K562 (cell line): ENCODE measurements around the gene SS18. TPM values are rescaled to one million over a fixed set of nuclear protein-coding genes. Genes with fewer than 3 reads are reported as not detected.

ENCODE experiments used
- ATAC-seq: fragments of 200-7000 bp; cut with Tn5 transposase; 3 replicates; pipeline ENCODE4 v1.9.1; 2020; ENCODE audit warnings: moderate library complexity
- BruUV-seq: library from RNA; stranded (reverse); fragments of 400-500 nt; replicated peaks from 2 replicates; lab custom pipeline; 2021; lab: Mats Ljungman, UMichigan
- CTCF ChIA-PET: fragments of 300-600 bp; formaldehyde crosslinking; extraction: SDS; loops from one replicate; lab custom pipeline; 2021; ENCODE audit warnings: low intra/inter-chr PET ratio; lab: Yijun Ruan, JAX
- POLR2A ChIA-PET: fragments of 300-600, 350-650 bp; sonication (Branson Sonifier 250); formaldehyde crosslinking; extraction: SDS; loops from one replicate; lab custom pipeline; 2021; ENCODE audit warnings: antibody characterized with exemption, inconsistent platforms; lab: Yijun Ruan, JAX
- DNase-seq, 4 experiments: peaks; one replicate each; pipeline versions ENCODE4 v3.0.0 to v3.0.0-alpha.2; 2011 to 2018; ENCODE audit warnings: low spot score in 3 of 4, mixed read lengths in 3 of 4; ENCODE audit errors: extremely low read depth in 1 of 4
- FAIRE-seq: peaks from 2 replicates; lab custom pipeline; 2011; peaks lifted over from hg19 to GRCh38; lab: Jason Lieb, UNC
- H2AFZ ChIP-seq: 2 replicates; pipeline ENCODE4 v1.6.0; 2011; ENCODE audit warnings: low read depth, low read length, control low read depth, inconsistent platforms
- H3K27ac ChIP-seq: fragments of 200-600 bp; 3 replicates; pipeline ENCODE4 v1.8.0; 2011; ENCODE audit warnings: low read depth, mild to moderate bottlenecking, control low read depth, inconsistent platforms, low read length, moderate library complexity, mixed read lengths; ENCODE audit errors: extremely low read depth
- H3K27me3 ChIP-seq, 2 experiments: fragments of 300-600 bp in 1 of 2; 2 replicates in 1 of 2; 3 replicates in 1 of 2; pipeline versions ENCODE4 v1.6.0 to v1.8.0; 2011; ENCODE audit warnings: inconsistent platforms in 2 of 2, low read length in 2 of 2, mild to moderate bottlenecking in 1 of 2, mixed read lengths in 1 of 2, moderate library complexity in 1 of 2; ENCODE audit not compliant: control insufficient read depth in 2 of 2, insufficient read depth in 2 of 2
- H3K36me3 ChIP-seq: fragments of 300-600 bp; 3 replicates; pipeline ENCODE4 v1.8.0; 2011; ENCODE audit warnings: mild to moderate bottlenecking, low read length, inconsistent platforms; ENCODE audit not compliant: control insufficient read depth, insufficient read depth
- H3K4me1 ChIP-seq, 2 experiments: fragments of 200-600 bp in 1 of 2; replicated peaks in 1 of 2; 2 replicates in 1 of 2; 3 replicates in 1 of 2; pipeline versions ENCODE4 v1.5.1 to v1.8.0; 2011; ENCODE audit warnings: inconsistent platforms in 2 of 2, low read length in 2 of 2, mild to moderate bottlenecking in 1 of 2, mixed read lengths in 1 of 2, moderate library complexity in 1 of 2; ENCODE audit not compliant: control insufficient read depth in 2 of 2, insufficient read depth in 2 of 2
- H3K4me2 ChIP-seq: 2 replicates; pipeline ENCODE4 v1.6.1; 2011; ENCODE audit warnings: low read length, control low read depth, inconsistent platforms, mixed read lengths; ENCODE audit not compliant: insufficient read depth
- H3K4me3 ChIP-seq: fragments of 200-600 bp; sonication (generic), shearing (Covaris generic); 2 replicates; pipeline ENCODE4 v1.5.1; 2016; ENCODE audit warnings: control low read depth, inconsistent platforms
- H3K79me2 ChIP-seq: fragments of 200-600 bp; 3 replicates; pipeline ENCODE4 v1.8.0; 2011; ENCODE audit warnings: low read length, inconsistent platforms; ENCODE audit not compliant: control insufficient read depth, insufficient read depth
- H3K9ac ChIP-seq, 2 experiments: 2 replicates each; pipeline versions ENCODE4 v1.6.0 to v1.6.1; 2011; ENCODE audit warnings: low read depth in 2 of 2, low read length in 2 of 2, control low read depth in 1 of 2, inconsistent platforms in 1 of 2, mild to moderate bottlenecking in 1 of 2, mixed read lengths in 1 of 2; ENCODE audit not compliant: insufficient read depth in 1 of 2
- H3K9me1 ChIP-seq: one replicate; pipeline ENCODE4 v1.6.0; 2011; ENCODE audit warnings: inconsistent platforms, mild to moderate bottlenecking, low read length, moderate library complexity; ENCODE audit not compliant: control insufficient read depth, insufficient read depth
- H3K9me3 ChIP-seq: replicated peaks from 2 replicates; pipeline ENCODE4 v1.5.1; 2011; ENCODE audit warnings: low read depth, low read length, inconsistent platforms; ENCODE audit not compliant: control insufficient read depth, insufficient read depth
- H4K20me1 ChIP-seq: replicated peaks from 2 replicates; pipeline ENCODE4 v1.6.1; 2011; ENCODE audit warnings: low read length, inconsistent platforms, mixed read lengths; ENCODE audit not compliant: control insufficient read depth, insufficient read depth
- BCOR ChIP-seq: fragments of 450-650 bp; IDR thresholded peaks from 2 replicates; pipeline ENCODE4 v1.6.1; 2016
- ETV1 ChIP-seq: fragments of 450-650 bp; conservative IDR thresholded peaks from 2 replicates; pipeline ENCODE4 v1.6.1; 2016; ENCODE audit warnings: missing genetic modification characterization, control low read depth, low read depth, missing compliant biosample characterization
- LCOR ChIP-seq: sonication (generic); formaldehyde crosslinking; IDR thresholded peaks from 2 replicates; pipeline ENCODE4 v1.8.0; 2022; ENCODE audit warnings: mild to moderate bottlenecking, missing genetic modification reagents
- SMARCE1 ChIP-seq: fragments of 450-650 bp; IDR thresholded peaks from 2 replicates; pipeline ENCODE4 v1.7.1; 2016; ENCODE audit warnings: mild to moderate bottlenecking
- WGBS: fragments of 100-300 bp; shearing (Covaris generic); methylation state at CpG from one replicate; pipeline ENCODE4 v1.1.6; 2016; ENCODE audit warnings: low coverage, mixed read lengths; ENCODE audit not compliant: insufficient coverage; ENCODE audit errors: missing lambda C conversion rate; 5-methylcytosine and 5-hydroxymethylcytosine counted together
- in situ Hi-C: fragments of 300-500 bp; cut with MboI; formaldehyde crosslinking; loops from 4 replicates; pipeline ENCODE4 v1.15.0; 2018; ENCODE audit warnings: inconsistent platforms, mixed read lengths
- intact Hi-C: fragments of 100-400 bp; cut with micrococcal nuclease; formaldehyde crosslinking; loops from 2 replicates; pipeline ENCODE4 v1.14.2; 2022
- polyA plus RNA-seq, 8 experiments: library from polyadenylated mRNA; depleted of rRNA in 4 of 8; stranded (reverse) in 5 of 8; unstranded in 3 of 8; fragments of >200 nt; fragmentation: Nextera tagmentation in 2 of 8; fragmentation: Illumina TruSeq in 1 of 8; extraction: Ambion mirVana in 2 of 8; extraction: Trizol in 1 of 8; gene quantifications; 2 replicates each; pipeline versions ENCODE4 v1.2.1 to v1.2.3, GENCODE V29; 2011 to 2014; ENCODE audit warnings: inconsistent platforms in 1 of 8, missing spikeins in 1 of 8
- total RNA-seq, 7 experiments: library from RNA; depleted of rRNA in 6 of 7; stranded (reverse); fragments of >200 nt in 6 of 7; fragmentation: Illumina TruSeq in 2 of 7; extraction: Trizol in 2 of 7; gene quantifications; 2 replicates each; pipeline versions ENCODE4 v1.2.1 to v1.2.3, GENCODE V29; 2011 to 2021; ENCODE audit warnings: low replicate concordance in 1 of 7
- TF ChIP-seq, protein P1 (sequence below): fragments of 450-650 bp; IDR thresholded peaks from 2 replicates; pipeline ENCODE4 v1.6.1; 2017; ENCODE audit warnings: antibody characterized with exemption, mild to moderate bottlenecking
- TF ChIP-seq, protein P2 (sequence below): sonication (generic); formaldehyde crosslinking; IDR thresholded peaks from 2 replicates; pipeline ENCODE4 v1.8.0; 2022; ENCODE audit warnings: missing genetic modification reagents, mild to moderate bottlenecking, moderate library complexity, borderline replicate concordance

SS18 gene
- total and polyA plus RNA-seq, 9 of the 15 experiments (the other 6 are each of a cell fraction or from before 2014, with no cell fraction given), result 30.9 to 190 (median 102) TPM

DNA sequence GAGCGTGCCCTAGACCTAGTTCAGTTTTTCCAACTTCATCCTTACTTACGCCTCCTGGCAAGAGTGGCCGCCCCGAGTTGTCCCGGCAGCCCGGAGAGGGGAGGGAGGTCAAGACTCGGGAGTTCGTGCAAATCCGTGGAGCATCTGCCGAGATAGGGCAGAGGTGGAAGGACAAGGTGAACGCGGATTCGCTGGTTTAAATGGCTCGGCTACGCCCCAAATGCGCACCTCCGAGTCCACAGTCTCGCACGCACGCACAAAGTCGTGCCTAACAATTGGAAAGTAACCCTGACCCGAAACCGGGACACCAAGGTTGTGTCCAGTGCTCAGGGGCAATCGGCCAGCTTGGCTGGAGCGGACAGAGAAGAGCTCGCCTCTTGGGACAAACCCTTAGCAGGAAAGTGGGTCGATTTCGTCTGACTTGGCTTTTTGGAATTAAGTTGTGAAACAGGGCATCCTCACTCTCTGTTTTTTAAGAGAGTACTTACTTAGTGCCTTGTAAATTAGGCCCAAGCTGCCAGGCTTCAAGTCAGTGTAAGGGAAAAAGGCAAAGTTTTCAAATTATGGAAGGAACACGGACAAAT, 726 bp upstream of the SS18 start:
- ChIA-PET CTCF (no interaction called here), POLR2A (interaction anchor here (1.9 to 4.2 kb wide), 2 partner anchors 12 to 14 kb away, joined by 5 to 30 read pairs; no protein-coding TSS in a partner anchor)
- TF ChIP-seq, protein P1, sequence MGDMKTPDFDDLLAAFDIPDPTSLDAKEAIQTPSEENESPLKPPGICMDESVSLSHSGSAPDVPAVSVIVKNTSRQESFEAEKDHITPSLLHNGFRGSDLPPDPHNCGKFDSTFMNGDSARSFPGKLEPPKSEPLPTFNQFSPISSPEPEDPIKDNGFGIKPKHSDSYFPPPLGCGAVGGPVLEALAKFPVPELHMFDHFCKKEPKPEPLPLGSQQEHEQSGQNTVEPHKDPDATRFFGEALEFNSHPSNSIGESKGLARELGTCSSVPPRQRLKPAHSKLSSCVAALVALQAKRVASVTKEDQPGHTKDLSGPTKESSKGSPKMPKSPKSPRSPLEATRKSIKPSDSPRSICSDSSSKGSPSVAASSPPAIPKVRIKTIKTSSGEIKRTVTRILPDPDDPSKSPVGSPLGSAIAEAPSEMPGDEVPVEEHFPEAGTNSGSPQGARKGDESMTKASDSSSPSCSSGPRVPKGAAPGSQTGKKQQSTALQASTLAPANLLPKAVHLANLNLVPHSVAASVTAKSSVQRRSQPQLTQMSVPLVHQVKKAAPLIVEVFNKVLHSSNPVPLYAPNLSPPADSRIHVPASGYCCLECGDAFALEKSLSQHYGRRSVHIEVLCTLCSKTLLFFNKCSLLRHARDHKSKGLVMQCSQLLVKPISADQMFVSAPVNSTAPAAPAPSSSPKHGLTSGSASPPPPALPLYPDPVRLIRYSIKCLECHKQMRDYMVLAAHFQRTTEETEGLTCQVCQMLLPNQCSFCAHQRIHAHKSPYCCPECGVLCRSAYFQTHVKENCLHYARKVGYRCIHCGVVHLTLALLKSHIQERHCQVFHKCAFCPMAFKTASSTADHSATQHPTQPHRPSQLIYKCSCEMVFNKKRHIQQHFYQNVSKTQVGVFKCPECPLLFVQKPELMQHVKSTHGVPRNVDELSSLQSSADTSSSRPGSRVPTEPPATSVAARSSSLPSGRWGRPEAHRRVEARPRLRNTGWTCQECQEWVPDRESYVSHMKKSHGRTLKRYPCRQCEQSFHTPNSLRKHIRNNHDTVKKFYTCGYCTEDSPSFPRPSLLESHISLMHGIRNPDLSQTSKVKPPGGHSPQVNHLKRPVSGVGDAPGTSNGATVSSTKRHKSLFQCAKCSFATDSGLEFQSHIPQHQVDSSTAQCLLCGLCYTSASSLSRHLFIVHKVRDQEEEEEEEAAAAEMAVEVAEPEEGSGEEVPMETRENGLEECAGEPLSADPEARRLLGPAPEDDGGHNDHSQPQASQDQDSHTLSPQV, result peak; percentile 48; the same call in 1 of the 2 replicates
- TF ChIP-seq LCOR (CRISPR knock-in tag), result peak; percentile 30; the same call in 1 of the 2 replicates
- TF ChIP-seq ETV1 (tag), result 0 out of 2 replicates have a peak, but pooled peaks have one; percentile 22
- TF ChIP-seq SMARCE1, result peak; percentile 53; the same call in 1 of the 2 replicates
- peak; percentile 52; the same call in 1 of the 2 replicates for TF ChIP-seq BCOR
- TF ChIP-seq, protein P2, sequence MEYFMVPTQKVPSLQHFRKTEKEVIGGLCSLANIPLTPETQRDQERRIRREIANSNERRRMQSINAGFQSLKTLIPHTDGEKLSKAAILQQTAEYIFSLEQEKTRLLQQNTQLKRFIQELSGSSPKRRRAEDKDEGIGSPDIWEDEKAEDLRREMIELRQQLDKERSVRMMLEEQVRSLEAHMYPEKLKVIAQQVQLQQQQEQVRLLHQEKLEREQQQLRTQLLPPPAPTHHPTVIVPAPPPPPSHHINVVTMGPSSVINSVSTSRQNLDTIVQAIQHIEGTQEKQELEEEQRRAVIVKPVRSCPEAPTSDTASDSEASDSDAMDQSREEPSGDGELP (CRISPR knock-in tag), result peak; percentile 20; the same call in 1 of the 2 replicates

More for the DNA sequence above, 726 bp upstream of the SS18 start:
- no peaks in the 10 kb centered on the region for H3K9me1 ChIP-seq
- peaks cover 14% of the 10 kb centered on the region for H3K36me3 ChIP-seq
- H3K27me3 ChIP-seq, result no peaks in the 10 kb centered on the region
- H3K79me2 ChIP-seq, result peaks cover 43% of the 10 kb centered on the region
- intact Hi-C loops, result no loop called here
- TSS peak; percentile 99 for BruUV-seq
- DNase-seq (peak in 3 of 4 experiments; percentile 52 to 84 (median 79)), ATAC-seq (peak; percentile 60), FAIRE-seq (no peak)
- peak overlapping the region; percentile 91 for H3K27ac ChIP-seq
- H3K4me1 ChIP-seq, result peaks cover 10 to 17% of the 10 kb centered on the region in 2 experiments; a peak in 4 of 5 replicates
- H4K20me1 ChIP-seq, result peaks cover 6% of the 10 kb centered on the region
- no peaks in the 10 kb centered on the region for H3K9me3 ChIP-seq
- WGBS, result 3% methylated on average over 29 of the region's 29 CpGs
- H2AFZ ChIP-seq, result peak overlapping the region; percentile 99
- in situ Hi-C loops, result no loop called here
- H3K4me2 ChIP-seq, result peak overlapping the region; percentile 97
- H3K9ac ChIP-seq, result peak overlapping the region; percentile 81 to 96
- peak overlapping the region; percentile 77 for H3K4me3 ChIP-seq
